HG03469 (cell line): Measurements from ENCODE around the gene PHACTR3.

Source experiments
- ATAC-seq: cut with Tn5 transposase; IDR thresholded peaks from one replicate; pipeline ENCODE4 v1.9.1; 2021; ENCODE audit warnings: mild to moderate bottlenecking, moderate library complexity, moderate number of reproducible peaks; ENCODE audit not compliant: unreplicated experiment

The PHACTR3 gene

GRCh38 chr20:59573837-59574236 lies 30.5 kb upstream of the PHACTR3 start:
- no peak for ATAC-seq

DNA sequence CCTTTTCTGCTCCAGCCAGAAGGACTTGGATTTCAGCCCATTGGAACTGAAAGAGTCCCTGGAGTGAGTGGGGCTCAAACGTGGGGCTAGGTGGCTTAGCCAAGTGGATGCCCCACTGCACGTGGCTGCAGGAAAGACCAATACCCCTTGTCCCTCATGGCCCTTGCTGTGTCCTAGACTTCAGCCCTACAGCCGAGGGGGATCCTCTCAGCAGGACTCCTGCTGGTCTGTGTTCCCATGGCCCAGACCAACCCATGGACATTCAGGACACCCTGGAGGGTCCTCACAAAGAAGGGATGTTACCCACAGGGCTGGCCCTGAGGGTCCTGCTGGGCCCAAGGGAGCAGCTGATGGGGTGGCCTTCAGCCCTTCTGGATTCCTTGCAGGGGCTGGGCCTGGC lies 30.0 kb upstream of the PHACTR3 start:
- no peak for ATAC-seq

DNA sequence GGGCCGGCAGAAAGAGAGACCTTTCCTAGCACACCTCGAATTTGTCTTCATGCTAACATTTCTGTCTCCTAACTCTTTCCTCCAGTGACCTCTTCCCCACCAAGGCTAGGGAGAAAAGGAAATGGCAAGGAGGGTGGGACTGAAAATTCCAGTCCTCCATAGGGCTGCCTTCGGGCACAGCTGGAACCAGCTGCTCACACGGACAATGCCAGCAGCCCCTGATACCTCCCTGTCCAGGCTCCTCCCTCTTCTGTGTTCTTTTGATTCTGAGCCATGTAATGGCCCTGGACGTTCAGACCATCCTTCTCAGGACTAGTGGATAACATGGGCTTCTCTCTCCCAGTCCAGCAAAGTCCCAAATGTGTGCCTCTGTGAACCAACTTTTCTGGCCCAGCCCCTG lies 29.1 kb upstream of the PHACTR3 start:
- ATAC-seq: no peak

- no peak for ATAC-seq
Observed at GRCh38 chr20:59575653-59576052, 28.7 kb upstream of the PHACTR3 start.

DNA sequence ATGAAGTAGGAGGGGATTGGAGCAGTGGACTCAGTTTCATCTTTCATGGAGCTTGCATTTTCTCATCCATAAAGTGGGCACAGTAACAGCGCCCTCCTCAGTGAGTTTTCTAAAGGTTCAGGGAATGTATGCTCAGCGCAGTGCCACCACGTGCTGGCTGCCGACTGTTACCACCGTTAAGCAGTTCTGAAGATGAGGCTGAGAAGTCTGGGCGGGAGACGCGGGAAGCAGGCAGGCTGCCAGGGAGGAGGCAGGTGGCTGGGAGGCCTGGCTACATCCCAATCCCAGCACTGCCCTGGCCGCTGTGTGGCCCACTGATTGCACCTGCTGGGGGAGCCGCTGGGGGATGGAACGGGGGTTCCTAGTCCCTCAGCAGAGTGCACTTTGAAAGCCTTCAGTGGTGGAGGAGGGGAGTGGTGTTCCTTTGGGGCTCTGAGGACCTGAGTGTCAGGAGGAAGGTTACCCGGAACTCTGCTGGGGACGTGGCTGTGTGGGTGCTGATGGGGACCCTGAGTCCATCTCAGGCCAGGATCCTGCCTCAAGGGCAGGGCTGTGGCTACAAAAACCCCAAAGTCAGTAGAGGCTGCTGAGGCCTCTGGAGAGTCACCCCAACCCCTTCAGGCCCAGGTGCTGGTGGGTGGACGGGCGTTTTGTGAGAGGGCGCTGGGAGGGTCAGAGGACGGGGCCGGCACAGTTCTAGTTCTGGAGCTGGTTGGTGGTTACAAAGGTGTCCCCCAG lies 28.0 kb upstream of the PHACTR3 start:
- ATAC-seq: no peak

- ATAC-seq: no peak
Observed at GRCh38 chr20:59577037-59577808, 27.1 kb upstream of the PHACTR3 start.

DNA sequence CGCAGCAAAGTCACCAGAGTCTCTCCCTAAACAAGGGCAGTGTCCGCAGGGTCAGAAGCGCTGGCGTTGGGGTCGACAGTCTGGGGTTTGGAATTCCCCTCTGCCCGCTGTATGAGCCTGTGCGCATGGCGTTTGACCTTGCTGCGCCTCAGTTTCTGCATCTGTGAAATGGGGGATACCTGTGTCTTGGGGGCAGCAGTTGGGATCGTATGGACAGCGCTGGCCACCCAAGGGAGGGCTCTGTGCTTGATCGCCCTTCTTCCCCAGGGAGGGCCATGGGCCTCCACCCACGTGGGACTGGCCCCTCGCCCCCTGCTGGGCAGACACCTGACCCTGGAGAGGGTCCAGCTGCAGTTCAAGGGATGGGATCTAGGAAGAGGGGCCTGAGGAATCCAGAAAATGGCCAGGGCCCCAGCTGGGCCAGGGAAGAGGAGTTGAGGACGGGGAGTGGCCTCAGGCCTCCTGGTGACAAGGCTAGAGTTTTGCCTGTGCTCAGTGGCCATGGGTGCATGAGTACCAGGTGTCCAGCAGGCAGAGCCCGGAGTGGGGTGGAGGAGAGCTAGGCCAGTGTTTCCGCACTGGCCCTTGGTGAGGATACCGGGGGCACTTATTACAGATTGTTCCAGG lies 26.4 kb upstream of the PHACTR3 start:
- ATAC-seq: no peak

GRCh38 chr20:59578436-59579403 lies 25.6 kb upstream of the PHACTR3 start:
- ATAC-seq: no peak

- no peak for ATAC-seq
Observed at GRCh38 chr20:59579404-59580145, 24.8 kb upstream of the PHACTR3 start.

DNA sequence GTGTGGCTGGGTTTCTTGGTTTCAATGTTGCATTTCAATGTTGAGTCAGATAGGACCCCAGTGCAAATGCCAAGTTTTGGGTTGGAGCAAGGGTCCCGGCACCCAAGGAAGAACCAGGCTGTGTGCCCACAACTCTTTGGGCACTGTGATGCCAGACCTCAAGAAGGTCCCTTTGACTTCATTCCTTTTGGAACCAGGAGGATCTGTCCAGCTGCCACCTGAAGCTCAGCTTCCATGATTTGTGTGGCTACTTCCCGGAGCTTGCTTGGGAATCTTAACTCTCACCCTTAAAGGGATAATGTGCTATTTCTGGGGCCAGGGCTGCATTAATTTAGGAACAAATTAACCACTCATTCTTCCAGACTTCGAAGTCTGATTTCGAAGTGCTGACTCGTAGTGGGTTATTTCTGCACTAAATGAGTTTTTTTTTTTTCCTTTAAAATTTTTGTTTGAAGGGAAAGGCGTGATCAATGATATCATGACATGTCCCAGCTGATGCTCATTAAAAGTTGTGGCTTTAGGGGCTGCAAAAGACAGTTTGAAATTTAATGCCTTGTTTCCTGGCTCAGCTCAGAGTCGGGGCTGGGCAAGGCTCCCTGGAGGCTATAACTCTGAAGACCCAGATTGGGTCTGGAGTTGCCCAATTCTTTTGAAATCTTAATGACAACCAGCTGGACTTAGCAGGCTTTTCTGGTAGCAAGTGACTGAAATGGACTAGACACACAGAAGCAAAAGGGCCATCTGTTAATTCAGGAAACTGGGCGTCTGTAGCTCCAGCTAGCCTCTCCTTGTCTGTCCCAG lies 24.0 kb upstream of the PHACTR3 start:
- ATAC-seq: no peak

DNA sequence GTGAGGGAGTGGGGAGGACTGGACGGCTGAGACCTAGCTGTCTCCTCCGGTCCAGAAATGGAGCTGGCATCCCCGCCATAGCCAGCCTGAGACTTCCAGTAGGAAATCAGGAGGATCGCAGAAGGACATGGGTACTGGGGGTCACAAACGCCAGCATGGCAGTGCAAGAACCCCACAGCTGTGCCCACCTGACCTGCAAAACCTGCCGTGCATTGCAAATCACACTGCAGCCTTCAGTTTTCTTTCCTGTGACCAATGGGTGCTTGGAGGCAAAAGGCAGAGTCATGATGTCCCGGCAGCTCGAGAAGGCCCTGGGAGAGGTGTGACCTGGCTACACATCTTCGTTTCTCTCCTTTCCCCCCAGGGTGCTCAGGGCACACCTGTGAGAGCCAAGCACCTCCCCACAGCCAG lies 23.3 kb upstream of the PHACTR3 start:
- ATAC-seq: no peak

- ATAC-seq: no peak
Observed at GRCh38 chr20:59581993-59582679, 22.2 kb upstream of the PHACTR3 start.

DNA sequence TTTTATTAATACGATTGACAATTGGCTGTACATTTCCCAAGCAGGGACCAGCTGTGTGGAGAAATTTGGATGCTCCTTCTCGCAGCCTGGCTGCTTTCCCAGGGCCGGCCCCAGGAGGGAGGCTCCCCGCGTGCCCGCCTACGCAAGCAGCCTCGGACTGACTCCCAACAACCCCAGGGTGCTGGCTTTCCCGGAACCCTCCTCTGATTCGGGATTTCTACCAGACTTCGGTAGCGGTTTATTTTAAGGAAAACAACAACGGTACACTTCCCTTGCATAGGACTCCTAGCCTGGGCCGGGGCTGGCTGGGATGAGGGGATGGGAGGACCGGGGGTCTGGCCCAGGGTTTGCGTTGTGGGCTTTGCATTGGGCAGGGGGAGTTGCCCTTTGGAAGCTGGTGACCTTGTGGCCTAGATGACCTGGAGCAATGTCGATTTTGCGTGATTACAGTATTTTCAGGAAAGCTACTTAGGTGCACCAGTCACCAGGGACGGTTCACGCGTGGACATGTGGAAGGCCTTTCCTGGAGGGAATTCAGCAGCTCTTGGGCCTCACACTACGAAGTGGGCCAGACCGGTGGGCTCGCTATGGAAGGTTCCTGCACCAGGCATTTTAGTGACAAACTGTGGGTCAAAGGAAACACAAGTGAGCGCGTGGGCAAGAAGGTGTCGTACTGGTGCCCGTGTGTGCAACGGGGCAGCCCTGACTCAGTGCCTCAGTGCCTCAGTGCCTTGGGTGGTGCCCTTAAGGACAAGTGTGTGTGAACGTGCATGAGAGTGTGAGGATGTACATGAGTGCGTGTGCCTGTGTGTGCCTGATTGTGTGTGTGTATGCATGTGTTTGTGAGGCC lies 20.7 kb upstream of the PHACTR3 start:
- no peak for ATAC-seq

DNA sequence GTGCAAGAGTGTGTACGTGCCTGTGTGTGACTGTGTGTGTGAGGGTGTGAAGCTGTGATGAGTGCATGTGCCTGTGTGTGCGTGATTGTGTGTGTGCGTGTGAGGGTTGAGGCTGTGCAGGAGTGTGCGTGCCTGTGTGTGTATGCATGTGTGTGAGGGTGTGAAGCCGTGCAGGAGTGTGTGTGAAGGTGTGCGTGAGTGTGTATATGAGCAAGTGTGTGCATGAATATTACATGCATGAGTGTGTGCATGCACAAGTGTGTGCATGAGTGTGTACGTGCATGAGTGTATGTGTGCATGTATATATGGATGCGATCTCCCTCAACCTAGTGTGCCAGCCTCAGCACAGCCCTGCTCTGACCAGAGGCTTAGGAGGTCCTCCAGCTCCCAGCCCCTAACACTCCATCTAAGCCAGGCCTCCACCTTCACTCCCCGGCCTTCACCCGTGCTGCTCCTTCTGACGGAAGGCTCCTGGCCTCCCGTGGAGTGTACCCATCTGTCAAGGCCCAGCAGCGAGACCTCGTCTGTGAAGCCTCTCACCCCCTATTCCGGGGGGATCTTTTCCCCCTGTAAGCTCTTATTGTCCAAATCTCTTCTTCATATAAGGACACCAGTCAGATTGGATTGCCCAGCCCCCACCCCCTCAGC lies 19.9 kb upstream of the PHACTR3 start:
- no peak for ATAC-seq

- no peak for ATAC-seq
Observed at GRCh38 chr20:59585714-59586409, 18.5 kb upstream of the PHACTR3 start.

GRCh38 chr20:59586613-59587012 lies 17.7 kb upstream of the PHACTR3 start:
- no peak for ATAC-seq

DNA sequence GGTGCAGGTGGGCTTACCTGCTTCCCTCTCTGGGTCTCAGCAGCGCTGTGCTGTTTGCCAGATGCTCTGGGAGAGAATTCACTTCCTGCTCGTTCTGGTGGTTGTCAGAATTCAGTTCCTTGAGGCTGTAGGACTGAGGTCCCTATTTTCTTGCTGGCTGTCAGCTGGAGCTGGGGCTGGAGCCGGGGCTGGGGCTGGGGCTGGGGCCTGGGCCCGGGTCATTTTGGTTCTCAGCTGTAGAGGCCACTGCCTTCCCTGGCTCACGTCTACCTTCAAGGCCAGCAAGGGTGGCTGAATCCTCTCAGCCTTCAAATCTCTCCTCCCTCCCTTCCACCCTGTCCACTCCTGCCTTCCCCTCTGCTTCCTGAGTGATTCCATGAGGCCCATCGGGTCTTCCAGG lies 16.8 kb upstream of the PHACTR3 start:
- no peak for ATAC-seq
